Stimulated activated CD4-positive, alpha-beta T cell treated with anti-CD3 and anti-CD28 coated beads, TNF-alpha, amount 100 ng/mL, for 1 hour (primary cell): ENCODE data around the gene SEMA7A.

Experiments
- DNase-seq, 3 donors: peaks; one replicate each; pipeline ENCODE4 v3.0.0-alpha.2; 2020; ENCODE audit warnings: low read depth in 3 of 3, low spot score in 1 of 3

Gene SEMA7A

GRCh38 chr15:74431645-74432044 is 2.1 kb downstream of the SEMA7A start:
- no peak for DNase-seq

- no peak for DNase-seq
These were observed 2.6 kb downstream of the SEMA7A start for GRCh38 chr15:74431116-74431515.

- DNase-seq: no peak
These were observed 3.2 kb downstream of the SEMA7A start for GRCh38 chr15:74430510-74430951.

GRCh38 chr15:74429781-74430400 is 3.9 kb downstream of the SEMA7A start:
- no peak for DNase-seq

- DNase-seq: no peak
These were observed 4.6 kb downstream of the SEMA7A start for GRCh38 chr15:74428970-74429780.

GRCh38 chr15:74428442-74428787 is 5.3 kb downstream of the SEMA7A start:
- DNase-seq: no peak

GRCh38 chr15:74427607-74428441 is 5.9 kb downstream of the SEMA7A start:
- no peak for DNase-seq

GRCh38 chr15:74426404-74427281 is 7.1 kb downstream of the SEMA7A start:
- DNase-seq: no peak

GRCh38 chr15:74425630-74426029 is 8.1 kb downstream of the SEMA7A start:
- no peak for DNase-seq

GRCh38 chr15:74424901-74425528 is 8.7 kb downstream of the SEMA7A start:
- DNase-seq: no peak

GRCh38 chr15:74423431-74424257 is 10.1 kb downstream of the SEMA7A start:
- DNase-seq: no peak

GRCh38 chr15:74422652-74423430 is 10.9 kb downstream of the SEMA7A start:
- no peak for DNase-seq

- DNase-seq: no peak
These were observed 11.5 kb downstream of the SEMA7A start for GRCh38 chr15:74422265-74422651.

- no peak for DNase-seq
These were observed 12.2 kb downstream of the SEMA7A start for GRCh38 chr15:74421302-74422245.

GRCh38 chr15:74420193-74420905 is 13.4 kb downstream of the SEMA7A start:
- no peak for DNase-seq

- DNase-seq: no peak
These were observed 14.3 kb downstream of the SEMA7A start for GRCh38 chr15:74419432-74419831.
